A673 (cell line): ENCODE measurements around the gene ZNF319.
"Not testable (repeated sequence)": the region's sequence is repeated elsewhere in the genome, so short reads cannot be mapped to it uniquely, and the experiment has no call there.

Experiments
- CTCF ChIP-seq: fragments of 300-800, 200-600 bp; sonication (generic); conservative IDR thresholded peaks from 2 replicates; pipeline ENCODE4 v1.5.1; 2017; ENCODE audit warnings: low read depth, mild to moderate bottlenecking, antibody characterized with exemption, low read length, moderate library complexity, mixed read lengths
- EZH2 ChIP-seq: fragments of 200-600 bp; sonication (generic); IDR thresholded peaks from 2 replicates; pipeline ENCODE4 v1.6.1; 2017; ENCODE audit warnings: borderline replicate concordance, low read depth, mild to moderate bottlenecking, mixed read lengths, antibody characterized with exemption, low read length; ENCODE audit not compliant: poor library complexity, severe bottlenecking

GRCh38 chr16:58004736-58005135 lies 4.3 kb upstream of the ZNF319 start:
- not testable (repeated sequence) for TF ChIP-seq CTCF, EZH2
